NCI-H526 (cell line): ENCODE data around the gene ZNF484.
"Not testable (repeated sequence)": the region's sequence is repeated elsewhere in the genome, so short reads cannot be mapped to it uniquely, and the experiment has no call there.

ENCODE experiments used
- DNase-seq, 2 experiments: peaks; one replicate each; lab custom pipeline; 2025; lab: John Stamatoyannopoulos, UW

ZNF484 gene

GRCh38 chr9:92877531-92878430 is at the start of gene ZNF484:
Gene ZNF484, minus strand, starts transcription at chr9:92878038. Its CDS starts 3,009 bp downstream, at chr9:92875029.
- DNase-seq: peak; percentile 93 to 97

- DNase-seq: no peak
Observed at GRCh38 chr9:92920437-92920836, 42.6 kb upstream of the ZNF484 start.

GRCh38 chr9:92917176-92917800 is 39.5 kb upstream of the ZNF484 start:
- DNase-seq: peak; percentile 12 to 23

- peak; percentile 54 for DNase-seq
Observed at GRCh38 chr9:92911511-92912475, 34.0 kb upstream of the ZNF484 start.

- DNase-seq: not testable (repeated sequence)
Observed at GRCh38 chr9:92905137-92905536, 27.3 kb upstream of the ZNF484 start.

GRCh38 chr9:92897323-92897722 is 19.5 kb upstream of the ZNF484 start:
- DNase-seq: no peak

- DNase-seq: no peak
Observed at GRCh38 chr9:92895812-92896436, 18.1 kb upstream of the ZNF484 start.

GRCh38 chr9:92894711-92895362 is 17.0 kb upstream of the ZNF484 start:
- DNase-seq: no peak

GRCh38 chr9:92893916-92894610 is 16.2 kb upstream of the ZNF484 start:
- not testable (repeated sequence) for DNase-seq

GRCh38 chr9:92892276-92892675 is 14.4 kb upstream of the ZNF484 start:
- not testable (repeated sequence) for DNase-seq

GRCh38 chr9:92890761-92891160 is 12.9 kb upstream of the ZNF484 start:
- DNase-seq: no peak

GRCh38 chr9:92887880-92888338 is 10.1 kb upstream of the ZNF484 start:
- no peak for DNase-seq

GRCh38 chr9:92886846-92887610 is 9.2 kb upstream of the ZNF484 start:
- peak in 1 of 2 experiments; percentile 1 for DNase-seq

GRCh38 chr9:92883666-92884405 is 6.0 kb upstream of the ZNF484 start:
- peak in 1 of 2 experiments; percentile 1 for DNase-seq

GRCh38 chr9:92882276-92882675 is 4.4 kb upstream of the ZNF484 start:
- DNase-seq: no peak

GRCh38 chr9:92875373-92875772 is 2.5 kb downstream of the ZNF484 start:
- no peak for DNase-seq

GRCh38 chr9:92870289-92870688 is 7.5 kb downstream of the ZNF484 start:
- DNase-seq: no peak

GRCh38 chr9:92866600-92866999 is 11.2 kb downstream of the ZNF484 start:
- DNase-seq: not testable (repeated sequence)

- DNase-seq: no peak
Observed at GRCh38 chr9:92864152-92864551, 13.7 kb downstream of the ZNF484 start.
